Stimulated activated CD4-positive, alpha-beta T cell treated with anti-CD3 and anti-CD28 coated beads, Interleukin-12 subunit alpha, Interleukin-12 subunit beta, amount 100 ng/mL, for 24 hours (primary cell): ENCODE results near the gene KRTAP10-1.
"Not testable (repeated sequence)": the region's sequence is repeated elsewhere in the genome, so short reads cannot be mapped to it uniquely, and the experiment has no call there.

Experiments
- DNase-seq, 2 experiments: peaks; one replicate each; pipeline ENCODE4 v3.0.0-alpha.2; 2020; ENCODE audit warnings: low read depth in 2 of 2

KRTAP10-1 gene, protein sequence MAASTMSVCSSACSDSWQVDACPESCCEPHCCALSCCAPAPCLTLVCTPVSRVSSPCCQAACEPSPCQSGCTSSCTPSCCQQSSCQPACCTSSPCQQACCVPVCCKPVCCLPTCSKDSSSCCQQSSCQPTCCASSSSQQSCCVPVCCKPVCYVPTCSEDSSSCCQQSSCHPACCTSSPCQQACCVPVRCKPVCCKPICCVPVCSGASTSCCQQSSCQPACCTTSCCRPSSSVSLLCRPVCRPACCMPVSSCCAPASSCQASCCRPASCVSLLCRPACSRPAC

DNA sequence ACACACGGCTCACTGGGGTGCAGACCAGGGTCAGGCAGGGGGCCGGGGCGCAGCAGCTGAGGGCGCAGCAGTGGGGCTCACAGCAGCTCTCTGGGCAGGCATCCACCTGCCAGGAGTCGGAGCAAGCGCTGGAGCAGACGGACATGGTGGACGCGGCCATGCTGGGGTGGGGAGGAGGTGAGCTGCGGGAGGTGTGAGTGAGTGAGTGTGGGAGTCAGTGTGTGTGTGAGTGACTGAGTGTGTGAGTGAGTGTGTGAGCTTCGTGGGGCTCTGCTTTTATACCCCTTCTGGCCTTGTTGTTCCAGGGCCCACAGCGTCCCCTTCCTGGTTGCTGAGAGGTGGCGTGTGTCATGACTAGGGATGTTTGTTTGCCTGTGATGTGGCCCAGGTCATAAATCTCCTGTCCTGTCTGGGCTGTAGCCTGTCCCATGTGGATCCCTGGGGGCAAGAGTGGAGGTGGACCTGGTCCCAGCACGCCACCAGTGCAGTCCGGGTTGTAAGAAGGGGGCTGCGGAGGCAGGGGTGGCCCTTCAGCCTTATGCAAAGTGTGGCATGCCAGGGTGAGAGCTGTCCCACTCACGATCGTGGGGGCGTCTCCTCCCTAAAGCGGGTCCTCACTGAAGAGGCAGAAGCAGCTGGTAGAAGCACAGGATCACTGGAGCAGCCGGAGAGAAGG is at the start of gene KRTAP10-1:
Gene KRTAP10-1, minus strand, starts transcription at position 205 of the 676 bp plus-strand sequence. Its CDS starts 45 bp downstream, at position 160.
- DNase-seq: no peak

DNA sequence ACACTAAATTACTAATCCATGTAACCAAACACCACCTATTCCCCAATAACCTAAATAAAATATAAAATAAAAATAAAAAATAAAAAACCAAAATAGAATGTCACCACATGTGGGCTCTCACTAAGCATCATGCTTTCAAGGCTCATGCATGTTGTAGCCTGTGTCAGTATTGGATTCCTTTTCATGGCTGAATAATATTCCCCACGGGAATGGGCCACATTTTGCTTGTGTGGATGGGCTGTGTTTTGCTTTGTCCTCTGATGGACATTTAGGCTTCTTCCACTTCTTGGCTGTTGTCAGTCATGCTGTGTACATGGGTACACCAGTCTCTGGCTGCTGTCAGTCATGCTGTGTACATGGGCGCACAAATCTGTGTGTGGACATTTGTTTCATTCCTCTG is 49.1 kb upstream of the KRTAP10-1 start:
- no peak for DNase-seq

DNA sequence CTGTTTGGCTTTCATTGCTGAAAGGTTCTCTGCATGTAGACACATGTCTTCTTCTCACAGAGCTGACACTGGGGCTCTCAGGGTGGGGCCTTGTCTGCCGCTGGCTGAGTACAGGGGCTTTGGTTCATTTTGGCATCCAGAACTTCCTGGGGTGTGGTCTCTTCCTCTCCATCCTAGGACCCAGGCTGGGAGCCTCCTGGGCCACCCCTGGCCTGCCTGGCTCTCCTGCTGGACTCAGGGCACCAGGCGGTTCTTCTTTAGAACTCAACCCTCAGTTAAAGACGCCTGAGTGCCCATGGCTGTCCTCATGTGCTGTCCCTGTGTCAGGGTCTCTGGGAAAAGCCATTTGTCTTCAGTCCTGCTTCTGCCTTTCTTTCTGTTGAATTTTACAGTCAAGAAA is 45.9 kb upstream of the KRTAP10-1 start:
- DNase-seq: no peak

DNA sequence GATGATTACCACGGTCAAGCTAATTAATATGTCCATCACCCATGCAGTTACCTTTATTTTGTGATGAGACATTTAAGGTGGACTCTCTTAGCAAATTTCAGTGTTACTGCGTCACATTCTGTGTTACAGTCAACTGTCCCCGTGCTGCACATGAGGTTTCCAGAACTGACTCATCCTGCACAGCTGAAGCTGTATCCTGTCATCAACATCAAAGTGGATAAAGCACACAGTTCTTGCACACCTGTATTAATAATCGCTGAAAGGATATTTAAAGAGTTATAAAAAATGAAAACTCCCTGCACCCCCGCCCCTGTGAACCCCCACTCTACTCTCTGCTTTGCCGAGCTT is 43.8 kb upstream of the KRTAP10-1 start:
- DNase-seq: no peak

DNA sequence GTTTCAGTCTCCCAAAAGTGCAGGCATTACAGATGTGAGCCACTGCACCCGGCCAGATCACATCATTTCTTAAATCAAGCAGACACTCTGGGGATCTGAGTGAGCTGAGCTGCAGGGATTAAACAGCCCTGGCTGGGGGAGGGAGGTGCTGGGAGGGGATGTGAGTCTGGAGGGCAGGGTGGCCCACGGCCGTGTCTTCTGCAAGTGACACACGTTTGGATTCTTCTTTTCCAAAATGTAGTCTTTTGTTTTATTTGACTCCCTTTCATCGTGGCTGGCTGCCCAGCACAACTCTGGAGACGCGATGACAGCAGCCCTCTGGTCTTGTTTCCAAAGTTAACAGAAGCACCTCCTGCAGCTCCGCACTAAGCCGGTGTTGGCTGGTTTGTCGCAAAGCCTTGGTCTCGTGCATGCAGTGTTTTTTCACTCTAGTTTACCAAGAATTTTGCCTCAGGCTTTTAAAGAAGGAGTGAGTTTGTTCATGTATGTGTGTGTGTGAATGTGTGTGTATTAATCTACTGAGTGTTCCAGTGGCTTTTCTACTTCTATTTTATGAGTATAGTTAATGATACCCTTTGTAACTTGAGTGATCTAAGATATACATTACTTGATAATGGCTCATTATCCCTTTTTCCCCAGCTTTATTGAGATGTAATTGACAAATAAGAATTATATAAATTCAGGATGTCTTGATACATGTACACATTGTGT is 43.2 kb upstream of the KRTAP10-1 start:
- DNase-seq: no peak

DNA sequence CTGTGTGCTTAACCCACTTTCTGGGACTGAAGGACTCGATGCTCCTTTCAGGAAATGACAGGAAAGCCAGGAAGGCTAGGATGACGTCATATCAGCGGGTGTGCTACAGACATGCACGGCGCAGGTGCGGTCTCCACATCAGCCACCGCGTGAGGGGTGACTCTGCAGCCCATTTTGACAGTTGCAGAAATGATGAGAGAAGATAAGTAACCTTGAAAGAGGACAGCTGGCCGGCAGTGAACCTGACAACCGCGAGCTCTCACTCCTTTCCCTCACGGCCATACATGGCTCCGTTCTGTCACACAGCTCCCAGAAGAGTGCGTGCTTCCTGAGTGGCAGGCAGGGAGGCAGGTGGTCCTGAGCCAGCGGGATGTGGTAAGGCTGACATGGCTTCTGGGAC is 42.1 kb upstream of the KRTAP10-1 start:
- no peak for DNase-seq

DNA sequence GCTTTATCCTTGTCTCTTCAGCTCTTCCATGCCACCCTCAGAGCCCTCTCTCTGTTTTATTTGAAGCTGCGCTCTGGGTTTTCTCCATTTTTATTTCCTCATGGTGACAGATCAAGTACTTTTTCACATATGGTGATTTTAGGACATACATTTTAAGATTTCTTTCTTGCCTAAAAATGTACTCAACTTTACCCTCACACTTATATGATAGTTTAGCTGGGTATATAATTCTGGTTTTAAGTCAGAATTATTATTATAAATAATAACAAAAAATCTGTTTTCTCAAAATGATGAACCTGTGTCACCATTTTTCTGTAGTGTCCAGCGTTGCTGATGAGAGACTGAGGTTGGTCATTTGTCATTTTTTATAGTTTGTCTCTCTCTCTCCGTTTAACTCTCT is 41.2 kb upstream of the KRTAP10-1 start:
- DNase-seq: no peak

DNA sequence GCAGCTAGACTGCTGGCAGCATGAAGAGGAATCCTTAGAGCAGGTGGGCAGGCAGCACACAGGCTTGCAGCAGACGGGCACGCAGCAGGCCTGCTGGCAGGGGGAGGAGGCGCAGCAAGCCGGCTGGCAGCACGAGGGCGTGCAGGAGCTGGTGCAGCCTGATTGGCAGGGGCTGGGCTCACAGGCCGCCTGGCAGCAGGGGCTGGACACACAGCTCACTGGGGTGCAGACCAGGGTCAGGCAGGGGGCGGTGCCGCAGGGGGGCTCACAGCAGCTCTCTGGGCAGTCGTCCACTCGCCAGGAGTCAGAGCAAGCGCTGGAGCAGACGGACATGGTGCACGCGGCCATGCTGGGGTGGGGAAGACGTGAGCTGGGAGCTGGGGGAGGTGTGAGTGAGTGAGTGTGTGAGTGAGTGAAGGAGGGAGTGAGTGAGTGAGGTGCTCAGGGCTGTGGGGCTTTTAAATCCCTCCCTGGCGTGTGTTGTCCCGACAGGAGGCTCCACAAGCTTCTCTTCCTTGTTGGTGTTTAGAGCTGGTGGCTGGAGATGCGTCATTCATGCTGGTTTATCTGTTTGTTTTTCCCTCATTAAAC is 40.3 kb upstream of the KRTAP10-1 start, which contains the start of gene KRTAP10-5:
Gene KRTAP10-5, minus strand, starts transcription at position 374 of the 591 bp plus-strand sequence. Its CDS starts 26 bp downstream, at position 348.
- not testable (repeated sequence) for DNase-seq

DNA sequence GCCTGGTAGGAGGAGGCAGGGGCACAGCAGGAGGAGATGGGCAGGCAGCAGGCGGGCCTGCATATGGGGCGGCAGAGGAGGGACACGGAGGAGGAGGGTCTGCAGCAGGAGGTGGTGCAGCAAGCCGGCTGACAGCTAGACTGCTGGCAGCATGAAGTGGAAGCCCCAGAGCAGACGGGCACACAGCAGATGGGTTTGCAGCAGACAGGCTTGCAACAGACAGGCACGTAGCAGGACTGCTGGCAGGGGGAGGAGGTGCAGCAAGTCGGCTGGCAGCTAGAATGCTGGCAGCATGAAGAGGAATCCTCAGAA is 39.8 kb upstream of the KRTAP10-1 start:
- DNase-seq: no peak

DNA sequence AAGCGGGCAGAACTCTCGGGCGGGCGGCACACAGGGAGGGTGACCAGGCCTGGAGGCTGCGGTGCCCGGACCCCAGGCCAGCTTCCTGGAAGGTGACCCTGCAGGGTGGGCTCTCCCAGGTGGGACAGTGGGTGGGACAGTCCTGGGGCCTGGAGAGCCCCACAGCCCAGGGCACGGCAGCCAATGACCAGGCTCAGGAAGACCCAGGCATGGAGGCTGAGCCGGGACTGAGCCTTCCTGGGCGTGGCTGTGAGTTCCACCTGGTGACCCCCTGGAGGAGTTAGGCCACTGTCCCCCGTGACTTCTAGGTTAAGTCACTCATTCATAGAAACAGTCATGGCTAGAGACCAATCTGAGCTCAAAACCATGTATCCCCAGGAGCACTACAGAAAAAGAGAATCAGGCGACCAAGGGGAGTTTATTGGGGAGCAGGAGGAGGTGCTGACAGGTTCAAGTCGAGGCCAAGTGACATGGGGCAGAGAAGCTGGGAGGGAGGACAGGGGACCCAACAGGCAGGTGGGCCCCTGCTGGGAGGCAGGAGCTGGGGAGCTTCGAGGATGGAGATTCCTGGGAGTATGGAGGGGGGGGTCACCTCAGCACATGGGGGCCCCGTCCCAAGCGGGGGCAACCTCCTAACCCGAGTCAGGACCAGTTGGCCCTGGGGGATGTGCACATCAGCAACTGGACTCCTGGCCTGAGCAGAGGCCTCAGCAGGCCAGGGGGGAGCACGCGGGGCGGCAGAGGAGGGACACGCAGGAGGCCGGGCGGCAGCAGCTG is 39.2 kb upstream of the KRTAP10-1 start:
- no peak for DNase-seq

DNA sequence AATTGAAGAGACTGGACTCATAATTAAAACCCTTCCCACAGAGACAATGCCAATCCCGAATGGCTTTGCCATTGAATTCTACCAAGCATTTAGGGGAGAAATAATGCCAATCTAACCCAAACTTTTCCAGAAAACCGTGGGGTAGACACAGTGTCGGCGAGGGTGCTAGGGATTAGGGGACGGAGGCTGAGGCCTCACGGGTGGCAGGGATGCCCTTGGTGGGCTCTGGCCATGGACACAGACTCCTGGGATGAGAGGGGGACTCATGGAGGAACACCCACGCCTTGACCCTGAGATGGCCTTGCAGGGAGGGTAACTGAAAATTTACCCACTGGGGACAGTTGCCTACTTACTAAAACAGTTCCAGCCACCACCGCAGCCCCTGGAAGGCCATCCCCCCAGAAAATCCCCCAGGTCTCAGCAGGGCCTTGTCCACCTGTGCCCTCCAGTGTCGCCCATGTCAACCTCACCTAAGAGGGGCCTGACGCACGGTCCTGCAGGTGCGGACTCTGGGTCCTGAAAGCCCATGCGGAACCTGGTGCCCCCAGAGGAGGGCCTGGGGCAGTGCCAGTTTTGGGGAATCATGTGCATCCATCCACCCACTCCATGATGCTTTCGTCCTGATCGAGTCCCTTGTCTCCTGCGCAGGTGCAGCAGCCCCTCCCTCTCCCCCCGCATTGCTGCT is 38.5 kb upstream of the KRTAP10-1 start:
- DNase-seq: no peak

DNA sequence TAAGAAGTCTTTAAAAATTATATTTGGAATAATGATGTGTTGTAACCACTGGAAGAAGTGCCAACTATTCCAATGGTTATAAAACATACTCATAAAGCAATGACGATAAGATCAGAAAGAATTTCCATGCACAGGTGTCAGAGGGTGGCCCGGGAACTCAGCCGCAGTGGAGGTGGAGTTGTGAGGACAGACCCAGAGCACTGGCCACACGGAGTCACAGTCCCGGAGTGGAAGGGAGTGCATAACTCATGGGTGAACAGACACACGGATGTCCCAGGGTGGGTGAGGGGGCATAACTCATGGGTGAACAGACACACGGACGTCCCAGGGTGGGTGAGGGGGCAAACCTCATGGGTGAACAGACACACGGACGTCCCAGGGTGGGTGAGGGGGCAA is 36.0 kb upstream of the KRTAP10-1 start:
- DNase-seq: no peak

DNA sequence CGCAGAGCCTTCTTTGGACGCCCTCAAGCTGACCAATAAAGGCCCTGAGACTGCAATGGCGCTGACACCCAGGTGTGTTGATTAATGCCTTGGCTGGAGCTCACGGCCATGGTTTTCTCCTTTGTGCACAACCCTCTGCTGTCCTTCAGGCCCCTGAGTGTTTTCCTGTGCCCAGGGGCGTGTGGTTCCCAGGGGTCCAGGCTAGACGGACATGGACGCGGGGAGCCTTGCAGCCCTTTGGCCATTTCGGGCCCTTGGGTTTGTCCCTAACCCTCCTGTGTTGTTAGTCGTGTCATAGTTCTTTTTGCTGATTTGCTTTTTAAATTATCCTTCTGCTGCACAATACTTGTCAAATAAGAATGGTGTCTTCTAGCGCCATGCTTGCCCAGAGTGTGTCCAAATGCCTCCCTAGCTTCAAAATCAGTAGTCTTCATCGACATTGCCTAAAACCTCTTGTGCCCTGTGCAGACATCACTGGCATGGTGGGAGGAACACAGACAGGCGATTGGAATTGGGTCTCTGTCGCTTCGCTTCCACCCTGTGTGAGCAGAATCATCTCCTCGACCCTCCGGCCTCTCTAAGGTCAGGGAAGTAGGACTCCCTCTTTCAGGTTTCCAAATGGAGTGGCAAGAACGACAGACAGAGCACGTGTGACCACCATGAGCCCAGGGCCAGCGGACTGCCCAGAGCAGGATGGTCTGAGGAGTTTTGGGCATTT is 35.5 kb upstream of the KRTAP10-1 start:
- no peak for DNase-seq

DNA sequence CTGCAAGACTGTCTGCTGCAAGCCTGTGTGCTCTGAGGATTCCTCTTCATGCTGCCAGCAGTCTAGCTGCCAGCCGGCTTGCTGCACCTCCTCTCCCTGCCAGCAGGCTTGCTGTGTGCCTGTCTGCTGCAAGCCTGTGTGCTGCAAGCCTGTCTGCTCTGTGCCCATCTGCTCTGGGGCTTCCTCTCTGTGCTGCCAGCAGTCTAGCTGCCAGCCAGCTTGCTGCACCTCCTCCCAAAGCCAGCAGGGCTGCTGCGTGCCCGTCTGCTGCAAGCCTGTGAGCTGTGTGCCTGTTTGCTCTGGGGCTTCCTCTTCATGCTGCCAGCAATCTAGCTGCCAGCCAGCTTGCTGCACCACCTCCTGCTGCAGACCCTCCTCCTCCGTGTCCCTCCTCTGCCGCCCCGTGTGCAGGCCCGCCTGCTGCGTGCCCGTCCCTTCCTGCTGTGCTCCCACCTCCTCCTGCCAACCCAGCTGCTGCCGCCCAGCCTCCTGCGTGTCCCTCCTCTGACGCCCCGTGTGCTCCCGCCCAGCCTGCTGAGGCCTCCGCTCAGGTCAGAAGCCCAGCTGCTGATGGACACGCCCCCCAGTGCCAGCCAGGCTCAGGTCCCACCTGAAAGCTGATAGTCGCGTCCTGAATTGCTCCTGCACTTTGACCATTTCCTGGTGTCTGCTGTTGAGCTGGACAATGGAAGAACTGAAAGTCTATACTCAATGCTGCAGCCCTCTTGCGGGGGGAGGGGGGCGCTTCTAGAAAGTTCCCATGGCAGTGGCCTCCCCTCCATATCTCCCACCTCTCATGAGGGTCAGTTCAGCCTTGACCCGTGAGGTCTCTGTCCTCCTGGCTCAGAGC is 34.7 kb upstream of the KRTAP10-1 start:
- no peak for DNase-seq

DNA sequence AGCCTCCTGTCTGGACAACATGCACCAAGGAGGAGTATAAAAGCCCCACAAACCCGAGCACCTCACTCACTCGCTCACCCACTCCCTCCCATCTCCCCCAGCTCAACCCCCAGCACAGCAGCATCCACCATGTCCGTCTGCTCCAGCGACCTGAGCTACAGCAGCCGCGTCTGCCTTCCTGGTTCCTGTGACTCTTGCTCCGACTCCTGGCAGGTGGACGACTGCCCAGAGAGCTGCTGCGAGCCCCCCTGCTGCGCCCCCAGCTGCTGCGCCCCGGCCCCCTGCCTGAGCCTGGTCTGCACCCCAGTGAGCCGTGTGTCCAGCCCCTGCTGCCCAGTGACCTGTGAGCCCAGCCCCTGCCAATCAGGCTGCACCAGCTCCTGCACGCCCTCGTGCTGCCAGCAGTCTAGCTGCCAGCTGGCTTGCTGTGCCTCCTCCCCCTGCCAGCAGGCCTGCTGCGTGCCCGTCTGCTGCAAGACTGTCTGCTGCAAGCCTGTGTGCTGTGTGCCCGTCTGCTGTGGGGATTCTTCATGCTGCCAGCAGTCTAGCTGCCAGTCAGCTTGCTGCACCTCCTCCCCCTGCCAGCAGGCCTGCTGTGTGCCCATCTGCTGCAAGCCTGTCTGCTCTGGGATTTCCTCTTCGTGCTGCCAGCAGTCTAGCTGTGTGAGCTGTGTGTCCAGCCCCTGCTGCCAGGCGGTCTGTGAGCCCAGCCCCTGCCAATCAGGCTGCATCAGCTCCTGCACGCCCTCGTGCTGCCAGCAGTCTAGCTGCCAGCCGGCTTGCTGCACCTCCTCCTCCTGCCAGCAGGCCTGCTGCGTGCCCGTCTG is 33.8 kb upstream of the KRTAP10-1 start, which contains the start of gene KRTAP10-4:
Gene KRTAP10-4, plus strand, starts transcription at position 100 of the 827 bp plus-strand sequence. Its CDS starts 30 bp downstream, at position 130.
- not testable (repeated sequence) for DNase-seq

DNA sequence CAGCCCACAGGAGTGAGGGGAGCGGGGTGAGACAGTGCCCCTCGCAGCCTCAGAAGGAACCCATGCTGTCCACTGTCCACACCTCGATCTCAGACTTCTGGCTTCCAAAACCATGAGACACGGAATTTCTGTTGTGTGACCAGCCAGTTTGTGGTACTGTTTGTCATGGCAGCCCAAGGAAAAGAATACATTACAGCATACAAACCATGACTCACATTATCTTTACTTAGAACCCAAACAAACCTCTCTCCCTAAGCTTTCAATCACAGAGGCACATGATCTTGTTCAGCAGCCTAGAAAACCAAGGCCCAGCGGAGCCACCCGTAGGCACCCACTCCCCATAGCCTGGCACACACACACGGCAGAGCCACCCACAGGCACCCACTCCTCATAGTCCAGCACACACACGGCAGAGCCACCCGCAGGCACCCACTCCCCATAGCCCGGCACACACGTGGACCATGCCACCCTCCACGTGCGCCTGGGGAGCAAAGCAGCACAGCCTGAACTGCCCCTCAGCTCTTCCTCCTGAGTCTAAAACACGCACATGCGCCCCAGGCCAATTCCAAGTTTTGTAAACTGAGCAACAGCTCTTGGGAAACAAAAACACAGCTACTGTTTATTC is 33.1 kb upstream of the KRTAP10-1 start:
- DNase-seq: no peak

DNA sequence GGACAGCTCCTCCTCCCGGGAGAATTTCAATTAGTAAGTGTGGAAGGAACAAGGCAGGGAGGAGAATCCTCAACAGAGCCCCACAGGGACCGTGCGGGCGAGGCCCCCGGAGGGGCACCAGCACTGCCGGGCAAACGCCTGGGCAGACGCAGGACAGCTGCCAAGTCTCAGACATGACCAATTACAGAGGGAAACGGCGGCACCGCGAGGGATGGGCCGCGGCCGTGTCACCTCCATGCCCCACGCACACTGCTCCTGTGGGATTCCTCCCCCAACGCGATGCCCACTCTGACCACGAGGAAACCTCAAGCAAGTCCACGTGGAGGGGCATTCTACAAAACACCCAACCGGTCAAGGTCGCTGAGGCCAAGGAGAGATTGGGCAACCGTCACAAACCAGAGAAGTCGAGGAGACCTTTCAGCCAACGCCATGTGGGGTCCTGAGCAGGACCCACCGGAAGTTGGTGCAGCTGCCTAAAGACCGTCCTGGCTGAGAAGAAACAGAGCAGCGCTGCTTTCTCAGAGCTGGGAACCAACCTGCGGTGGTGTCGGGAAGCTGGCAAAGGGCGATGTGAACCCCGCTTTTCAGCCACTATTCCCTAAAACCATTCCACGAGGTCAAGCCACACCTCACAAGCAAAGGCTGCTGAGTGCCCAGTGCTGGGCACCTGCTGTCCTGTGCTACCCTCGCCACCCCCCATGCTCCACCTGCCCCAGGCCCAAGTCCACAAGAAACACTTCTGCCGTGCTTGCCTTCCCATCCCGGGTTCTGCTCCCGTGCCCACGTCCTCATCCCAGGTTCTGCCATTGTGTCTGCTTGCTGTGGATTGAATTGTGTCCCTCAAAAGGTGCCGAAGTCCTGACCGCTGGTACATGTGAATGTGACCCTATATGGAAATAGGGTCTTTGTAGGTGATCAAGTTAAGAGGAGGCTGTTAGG is 32.1 kb upstream of the KRTAP10-1 start:
- no peak for DNase-seq
